ENCODE measurements around the gene ITPR2.
"Not testable (repeated sequence)": the region's sequence is repeated elsewhere in the genome, so short reads cannot be mapped to it uniquely, and the experiment has no call there.

ITPR2 gene

GRCh38 chr12:26767116-26767515 is 65.9 kb downstream of the ITPR2 start:
- TF ChIP-seq CTCF (conservative IDR thresholded peaks at IDR 0.05; ENCODE audit: low read depth, low read length), result no peak
- H3K4me3 ChIP-seq (ENCODE audit: low read length), result no peak overlapping the region
- no peak for DNase-seq (ENCODE audit: low read depth)

- no peak for DNase-seq (ENCODE audit: low read depth)
- TF ChIP-seq CTCF (conservative IDR thresholded peaks at IDR 0.05; ENCODE audit: low read depth, low read length), result no peak
- H3K4me3 ChIP-seq (ENCODE audit: low read length), result no peak overlapping the region
Measured at GRCh38 chr12:26762186-26762585, 70.8 kb downstream of the ITPR2 start.

GRCh38 chr12:26761775-26762174 is 71.2 kb downstream of the ITPR2 start:
- DNase-seq (ENCODE audit: low read depth), result no peak
- H3K4me3 ChIP-seq (ENCODE audit: low read length), result no peak overlapping the region
- TF ChIP-seq CTCF (conservative IDR thresholded peaks at IDR 0.05; ENCODE audit: low read depth, low read length), result no peak

- DNase-seq (ENCODE audit: low read depth), result no peak
- no peak overlapping the region for H3K4me3 ChIP-seq (ENCODE audit: low read length)
- no peak for TF ChIP-seq CTCF (conservative IDR thresholded peaks at IDR 0.05; ENCODE audit: low read depth, low read length)
Measured at GRCh38 chr12:26760657-26761293, 72.2 kb downstream of the ITPR2 start.

- H3K4me3 ChIP-seq (ENCODE audit: low read length); DNase-seq (ENCODE audit: low read depth): not testable (repeated sequence)
Measured at GRCh38 chr12:26755362-26755761, 77.6 kb downstream of the ITPR2 start.

- no peak for DNase-seq (ENCODE audit: low read depth)
- H3K4me3 ChIP-seq (ENCODE audit: low read length), result no peak overlapping the region
- no peak for TF ChIP-seq CTCF (conservative IDR thresholded peaks at IDR 0.05; ENCODE audit: low read depth, low read length)
Measured at GRCh38 chr12:26754148-26754547, 78.8 kb downstream of the ITPR2 start.

GRCh38 chr12:26751179-26751578 is 81.8 kb downstream of the ITPR2 start:
- H3K4me3 ChIP-seq (ENCODE audit: low read length), result no peak overlapping the region
- no peak for DNase-seq (ENCODE audit: low read depth)
- TF ChIP-seq CTCF (conservative IDR thresholded peaks at IDR 0.05; ENCODE audit: low read depth, low read length), result no peak

Measured in retinal pigment epithelial cell (primary cell).